Cardiac atrium fibroblast (primary cell): ENCODE measurements around the gene MYL3. TPM values are rescaled to one million over a fixed set of nuclear protein-coding genes. Genes with fewer than 3 reads are reported as not detected.

ENCODE experiments used
- total RNA-seq: library from RNA; depleted of rRNA; stranded (reverse); fragments of >200 nt; gene quantifications from 2 replicates; pipeline ENCODE4 v1.2.3, GENCODE V29; 2015

MYL3 gene
- 1.4 TPM in 1 of 2 replicates, not detected in the other for total RNA-seq

GRCh38 chr3:46863261-46863782, at the start of gene MYL3:
MYL3 (minus strand) TSS chr3:46863444; CDS start chr3:46863390, 54 bp downstream.

DNA sequence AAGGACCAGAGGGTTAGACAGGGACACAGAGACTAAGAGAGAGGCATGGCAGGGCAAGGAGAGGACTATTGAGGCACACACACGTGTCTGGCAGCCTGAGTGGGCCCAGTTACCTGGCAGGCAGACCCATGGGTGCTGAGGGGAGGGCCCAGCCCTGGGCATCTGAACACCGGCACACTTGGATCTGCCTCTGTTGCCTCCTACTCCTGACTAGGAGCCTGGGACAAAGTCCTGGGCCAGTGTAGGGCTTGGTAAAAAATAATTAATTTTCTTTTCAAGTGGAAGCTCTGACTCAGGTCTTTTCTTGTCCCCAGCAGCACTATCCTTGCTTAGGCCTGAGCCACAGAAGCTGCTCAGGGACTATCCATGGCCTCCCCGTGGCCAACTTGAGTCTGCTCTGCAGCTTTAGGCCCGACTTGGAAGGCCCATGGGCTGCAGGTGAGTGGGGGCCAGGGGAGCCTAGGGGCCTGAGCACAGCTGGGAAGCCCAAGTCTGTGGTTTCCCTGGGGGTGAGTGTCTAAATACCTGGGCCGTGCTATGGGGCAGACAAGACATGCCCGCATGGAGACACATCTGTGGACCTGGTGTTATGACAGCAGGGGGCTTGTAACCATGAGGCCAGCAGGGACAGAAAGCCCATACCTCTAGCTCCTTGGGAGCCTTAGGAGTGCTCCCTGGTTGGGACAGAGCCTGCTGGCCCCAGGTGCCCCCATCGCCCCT, 14.3 kb upstream of the MYL3 start, which contains the start of gene PTH1R:
PTH1R (plus strand) TSS at position 316 of the 720 bp plus-strand sequence. CDS start 5,839 bp downstream, outside the sequence.

Other genes starting within 250 kb of the MYL3 start
- 0.32 and 1.4 TPM in 2 replicates for gene ALS2CL, start 169.8 kb downstream of the MYL3 start, total RNA-seq
- not detected in 2 replicates for gene TMIE, start 162.1 kb downstream of the MYL3 start, total RNA-seq
- gene PRSS50, start 145.6 kb downstream of the MYL3 start, total RNA-seq, result not detected in 2 replicates
- gene PTH1R, start 14.3 kb upstream of the MYL3 start, total RNA-seq, result 7.5 and 13.5 TPM in 2 replicates
- 11.7 and 31.1 TPM in 2 replicates for gene CCDC12, start 113.3 kb upstream of the MYL3 start, total RNA-seq
- gene NBEAL2, start 116.2 kb upstream of the MYL3 start, total RNA-seq, result 3.6 and 4.0 TPM in 2 replicates